Stimulated activated naive CD8-positive, alpha-beta T cell treated with anti-CD3 and anti-CD28 coated beads, Interleukin-15, Interleukin-2, amounts not matched to agents 100 ng/mL and 50 ng/mL, for 24 hours (primary cell): ENCODE data around the gene SEC22A.
"Not testable (repeated sequence)": the region's sequence is repeated elsewhere in the genome, so short reads cannot be mapped to it uniquely, and the experiment has no call there.

Experiments used
- H3K27ac Mint-ChIP-seq: one replicate; pipeline ENCODE4 v1.8.0; 2021; ENCODE audit warnings: mild to moderate bottlenecking, mixed read lengths
- H3K27me3 Mint-ChIP-seq: one replicate; pipeline ENCODE4 v1.8.0; 2021; ENCODE audit warnings: mixed read lengths
- H3K36me3 Mint-ChIP-seq: one replicate; pipeline ENCODE4 v1.8.0; 2021; ENCODE audit warnings: low read depth, mixed read lengths
- H3K4me1 Mint-ChIP-seq: one replicate; pipeline ENCODE4 v1.8.0; 2021; ENCODE audit warnings: low read depth, mixed read lengths
- H3K4me3 Mint-ChIP-seq: one replicate; pipeline ENCODE4 v1.8.0; 2021; ENCODE audit warnings: mild to moderate bottlenecking, mixed read lengths
- H3K9me3 Mint-ChIP-seq: one replicate; pipeline ENCODE4 v1.8.0; 2021; ENCODE audit warnings: mixed read lengths

Gene SEC22A

DNA sequence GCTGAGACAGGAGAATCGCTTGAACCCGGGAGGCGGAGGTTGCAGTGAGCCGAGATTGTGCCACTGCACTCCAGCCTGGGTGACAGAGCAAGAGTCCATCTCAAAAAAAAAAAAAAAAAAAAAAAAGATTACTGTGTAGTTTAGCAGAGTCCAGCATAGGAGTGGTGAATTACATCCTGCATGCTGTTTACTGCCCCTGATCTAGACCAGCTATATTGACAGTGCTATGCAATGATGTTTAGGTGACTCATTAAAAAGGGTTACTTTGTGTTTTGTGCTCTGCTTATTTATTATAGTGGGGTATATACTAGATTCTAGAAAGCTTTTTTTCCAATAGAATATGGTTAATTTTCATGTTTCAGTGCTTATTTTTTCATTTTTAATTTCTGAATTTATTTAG is 19.6 kb downstream of the SEC22A start:
- not testable (repeated sequence) for H3K4me3 Mint-ChIP-seq, H3K27ac Mint-ChIP-seq, H3K4me1 Mint-ChIP-seq, H3K9me3 Mint-ChIP-seq, H3K27me3 Mint-ChIP-seq
- peaks cover 43% of the 10 kb centered on the region for H3K36me3 Mint-ChIP-seq

GRCh38 chr3:123225016-123225415 is 23.3 kb downstream of the SEC22A start:
- Mint-ChIP-seq H3K4me1 (no peaks in the 10 kb centered on the region), H3K27ac (no peak overlapping the region), H3K4me3 (no peak overlapping the region), H3K27me3 (no peaks in the 10 kb centered on the region), H3K36me3 (peaks cover 60% of the 10 kb centered on the region), H3K9me3 (peaks cover 15% of the 10 kb centered on the region)

DNA sequence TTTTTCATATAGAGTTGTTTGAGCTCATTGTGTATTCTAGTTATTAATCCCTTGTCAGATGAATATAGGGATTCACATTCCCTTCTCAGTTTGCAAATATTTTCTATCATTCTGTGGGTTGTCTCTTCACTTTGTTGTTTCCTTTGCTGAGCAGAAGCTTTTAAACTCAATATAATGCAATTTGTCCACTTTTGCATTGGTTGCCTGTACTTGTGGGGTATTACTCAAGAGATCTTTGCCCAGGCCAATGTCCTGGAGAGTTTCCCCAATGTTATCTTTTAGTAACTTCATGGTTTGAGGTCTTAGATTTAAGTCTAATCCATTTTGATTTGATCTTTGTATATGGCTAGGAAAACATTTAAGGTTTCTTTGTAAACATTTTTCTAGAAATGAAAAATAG is 24.8 kb downstream of the SEC22A start:
- H3K36me3 Mint-ChIP-seq = peaks cover 72% of the 10 kb centered on the region
- H3K9me3 Mint-ChIP-seq = peaks cover 15% of the 10 kb centered on the region
- no peaks in the 10 kb centered on the region for H3K27me3 Mint-ChIP-seq
- no peak overlapping the region for H3K27ac Mint-ChIP-seq
- H3K4me1 Mint-ChIP-seq = no peaks in the 10 kb centered on the region
- no peak overlapping the region for H3K4me3 Mint-ChIP-seq

- Mint-ChIP-seq H3K27ac (no peak overlapping the region), H3K4me3 (no peak overlapping the region), H3K9me3 (peaks cover 15% of the 10 kb centered on the region), H3K27me3 (no peaks in the 10 kb centered on the region), H3K4me1 (no peaks in the 10 kb centered on the region), H3K36me3 (peaks cover 63% of the 10 kb centered on the region)
These were observed 27.4 kb downstream of the SEC22A start for GRCh38 chr3:123229145-123229544.

DNA sequence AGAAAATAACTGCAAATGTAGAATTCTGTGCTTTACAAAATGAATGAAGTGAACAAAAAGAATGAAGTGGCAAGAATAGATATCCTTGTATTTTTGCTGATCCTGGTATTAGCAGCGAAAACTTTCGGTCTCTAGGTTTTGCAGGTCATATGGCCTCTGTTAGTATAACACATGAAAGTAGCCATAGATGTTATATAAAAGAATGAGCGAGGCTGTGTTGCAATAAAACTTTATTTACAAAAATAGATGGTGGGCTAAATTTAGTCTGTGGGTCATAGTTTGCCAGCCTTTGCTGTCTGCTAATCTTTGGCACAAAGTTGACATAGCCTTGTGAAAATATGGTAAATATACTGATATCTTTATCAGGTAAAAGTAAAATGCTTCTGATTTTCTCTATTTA is 35.2 kb downstream of the SEC22A start:
- H3K4me3 Mint-ChIP-seq = no peak overlapping the region
- H3K27me3 Mint-ChIP-seq = no peaks in the 10 kb centered on the region
- no peaks in the 10 kb centered on the region for H3K9me3 Mint-ChIP-seq
- peaks cover 8% of the 10 kb centered on the region for H3K4me1 Mint-ChIP-seq
- peaks cover 58% of the 10 kb centered on the region for H3K36me3 Mint-ChIP-seq
- no peak overlapping the region for H3K27ac Mint-ChIP-seq

- Mint-ChIP-seq H3K4me1 (peaks cover 13% of the 10 kb centered on the region), H3K36me3 (peaks cover 61% of the 10 kb centered on the region)
- H3K9me3 Mint-ChIP-seq, H3K4me3 Mint-ChIP-seq, H3K27me3 Mint-ChIP-seq, H3K27ac Mint-ChIP-seq: not testable (repeated sequence)
These were observed 37.4 kb downstream of the SEC22A start for GRCh38 chr3:123239186-123239585.

DNA sequence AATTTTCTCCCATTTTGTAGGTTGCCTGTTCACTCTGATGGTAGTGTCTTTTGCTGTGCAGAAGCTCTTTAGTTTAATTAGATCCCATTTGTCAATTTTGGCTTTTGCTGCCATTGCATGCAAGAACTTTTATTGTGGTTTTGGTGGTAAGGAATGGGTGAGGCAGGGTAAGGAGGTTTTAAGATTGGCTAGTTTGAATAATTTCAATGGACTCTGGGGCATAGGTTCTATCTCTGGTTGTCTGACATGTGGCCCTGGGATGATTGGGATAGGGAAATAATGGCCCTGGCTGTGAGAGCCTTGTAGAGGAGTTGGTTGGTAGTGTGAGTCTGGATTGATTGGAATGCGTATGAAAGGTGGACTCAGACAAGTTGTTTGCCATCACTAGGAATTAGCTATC is 38.0 kb downstream of the SEC22A start:
- peaks cover 63% of the 10 kb centered on the region for H3K36me3 Mint-ChIP-seq
- H3K9me3 Mint-ChIP-seq = no peaks in the 10 kb centered on the region
- H3K27me3 Mint-ChIP-seq = no peaks in the 10 kb centered on the region
- H3K4me3 Mint-ChIP-seq = no peak overlapping the region
- H3K27ac Mint-ChIP-seq = no peak overlapping the region
- H3K4me1 Mint-ChIP-seq = peaks cover 13% of the 10 kb centered on the region

DNA sequence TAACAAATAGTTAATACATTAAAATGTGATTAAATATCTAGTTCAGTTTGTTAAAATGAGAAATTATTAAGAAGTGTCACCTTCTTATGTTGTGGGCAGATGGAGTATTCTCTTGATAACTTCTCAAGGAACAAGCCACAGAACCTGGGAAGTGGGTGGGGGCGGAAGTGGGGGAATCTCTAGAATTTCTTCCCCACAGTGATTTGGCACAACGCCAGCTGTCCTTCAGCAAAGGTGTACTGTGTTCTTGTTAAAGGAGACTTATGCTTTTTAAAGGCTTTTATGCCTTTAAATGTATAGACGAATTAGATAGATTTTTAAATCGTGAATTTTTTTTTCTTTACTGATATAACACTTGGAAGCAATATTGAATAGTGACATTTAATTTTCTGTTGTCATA is 42.4 kb downstream of the SEC22A start:
- peaks cover 68% of the 10 kb centered on the region for H3K36me3 Mint-ChIP-seq
- H3K27me3 Mint-ChIP-seq = no peaks in the 10 kb centered on the region
- peaks cover 13% of the 10 kb centered on the region for H3K4me1 Mint-ChIP-seq

GRCh38 chr3:123246866-123247265 is 45.1 kb downstream of the SEC22A start:
- Mint-ChIP-seq H3K27me3 (no peaks in the 10 kb centered on the region), H3K36me3 (peaks cover 62% of the 10 kb centered on the region), H3K9me3 (no peaks in the 10 kb centered on the region), H3K4me1 (peaks cover 6% of the 10 kb centered on the region), H3K4me3 (no peak overlapping the region), H3K27ac (no peak overlapping the region)

More for the DNA sequence above, 42.4 kb downstream of the SEC22A start:
- H3K27ac Mint-ChIP-seq = no peak overlapping the region
- H3K4me3 Mint-ChIP-seq = no peak overlapping the region
- H3K9me3 Mint-ChIP-seq = no peaks in the 10 kb centered on the region

GRCh38 chr3:123256256-123256655 is 54.5 kb downstream of the SEC22A start:
- Mint-ChIP-seq H3K27me3 (no peaks in the 10 kb centered on the region), H3K4me3 (no peak overlapping the region), H3K4me1 (no peaks in the 10 kb centered on the region), H3K27ac (no peak overlapping the region), H3K9me3 (no peaks in the 10 kb centered on the region), H3K36me3 (peaks cover 17% of the 10 kb centered on the region)

GRCh38 chr3:123258359-123258758 is 56.6 kb downstream of the SEC22A start:
- H3K27me3 Mint-ChIP-seq = no peaks in the 10 kb centered on the region
- H3K36me3 Mint-ChIP-seq = peaks cover 11% of the 10 kb centered on the region
- no peaks in the 10 kb centered on the region for H3K4me1 Mint-ChIP-seq
- H3K27ac Mint-ChIP-seq = no peak overlapping the region
- no peak overlapping the region for H3K4me3 Mint-ChIP-seq
- no peaks in the 10 kb centered on the region for H3K9me3 Mint-ChIP-seq

GRCh38 chr3:123258811-123259420 is 57.2 kb downstream of the SEC22A start:
- Mint-ChIP-seq H3K27ac (no peak overlapping the region), H3K9me3 (no peaks in the 10 kb centered on the region), H3K36me3 (peaks cover 12% of the 10 kb centered on the region)

DNA sequence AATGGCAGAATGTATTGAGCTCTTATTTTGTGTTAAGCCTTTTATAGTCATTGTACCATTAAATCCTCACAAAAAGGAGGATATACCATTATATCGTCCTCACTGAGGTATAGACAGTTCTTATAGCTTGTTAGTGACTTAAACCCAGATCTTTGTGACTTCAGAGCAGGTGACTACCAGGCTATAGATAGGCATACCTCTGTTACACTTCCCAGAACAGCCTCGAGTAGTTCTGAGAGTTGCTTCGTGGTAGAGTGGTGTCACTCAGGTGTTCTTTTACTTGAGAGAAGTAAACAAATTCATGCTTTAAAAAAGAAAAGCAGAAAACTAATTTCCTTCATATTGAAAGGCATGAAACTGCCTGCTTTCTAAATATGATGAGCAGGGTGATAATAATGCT is 59.9 kb downstream of the SEC22A start:
- Mint-ChIP-seq H3K4me1 (no peaks in the 10 kb centered on the region), H3K9me3 (peaks cover 9% of the 10 kb centered on the region), H3K27me3 (no peaks in the 10 kb centered on the region), H3K27ac (no peak overlapping the region), H3K36me3 (peaks cover 37% of the 10 kb centered on the region), H3K4me3 (no peak overlapping the region)

More at GRCh38 chr3:123258811-123259420, 57.2 kb downstream of the SEC22A start:
- Mint-ChIP-seq H3K4me1 (no peaks in the 10 kb centered on the region), H3K4me3 (no peak overlapping the region), H3K27me3 (no peaks in the 10 kb centered on the region)

GRCh38 chr3:123262226-123262625 is 60.5 kb downstream of the SEC22A start:
- H3K4me1 Mint-ChIP-seq = no peaks in the 10 kb centered on the region
- H3K27me3 Mint-ChIP-seq = no peaks in the 10 kb centered on the region
- peaks cover 42% of the 10 kb centered on the region for H3K36me3 Mint-ChIP-seq
- H3K27ac Mint-ChIP-seq = no peak overlapping the region
- H3K9me3 Mint-ChIP-seq = peaks cover 9% of the 10 kb centered on the region
- no peak overlapping the region for H3K4me3 Mint-ChIP-seq

- peaks cover 9% of the 10 kb centered on the region for H3K9me3 Mint-ChIP-seq
- peaks cover 49% of the 10 kb centered on the region for H3K36me3 Mint-ChIP-seq
- H3K4me3 Mint-ChIP-seq = no peak overlapping the region
- no peaks in the 10 kb centered on the region for H3K4me1 Mint-ChIP-seq
- no peak overlapping the region for H3K27ac Mint-ChIP-seq
- no peaks in the 10 kb centered on the region for H3K27me3 Mint-ChIP-seq
These were observed 61.1 kb downstream of the SEC22A start for GRCh38 chr3:123262868-123263267.

GRCh38 chr3:123263941-123264340 is 62.2 kb downstream of the SEC22A start:
- H3K27ac Mint-ChIP-seq = no peak overlapping the region
- no peaks in the 10 kb centered on the region for H3K27me3 Mint-ChIP-seq
- no peaks in the 10 kb centered on the region for H3K4me1 Mint-ChIP-seq
- H3K4me3 Mint-ChIP-seq = no peak overlapping the region
- H3K9me3 Mint-ChIP-seq = peaks cover 9% of the 10 kb centered on the region
- peaks cover 57% of the 10 kb centered on the region for H3K36me3 Mint-ChIP-seq
